NCI-H1048 (cell line): ENCODE measurements around the gene SGCG.
"Not testable (repeated sequence)": the region's sequence is repeated elsewhere in the genome, so short reads cannot be mapped to it uniquely, and the experiment has no call there.

Experiments used
- DNase-seq: peaks from one replicate; lab custom pipeline; 2025; lab: John Stamatoyannopoulos, UW

Gene SGCG

GRCh38 chr13:23180711-23181110 lies at the start of gene SGCG:
Gene SGCG, plus strand, starts transcription at chr13:23180979. Its CDS starts 22,716 bp downstream, at chr13:23203695.
- DNase-seq = no peak

GRCh38 chr13:23134542-23134941 lies 46.2 kb upstream of the SGCG start:
- DNase-seq = no peak

- no peak for DNase-seq
These were observed 40.3 kb upstream of the SGCG start for GRCh38 chr13:23140492-23140891.

GRCh38 chr13:23141964-23142363 lies 38.8 kb upstream of the SGCG start:
- DNase-seq = no peak

GRCh38 chr13:23142607-23143006 lies 38.2 kb upstream of the SGCG start:
- not testable (repeated sequence) for DNase-seq

- DNase-seq = no peak
These were observed 36.3 kb upstream of the SGCG start for GRCh38 chr13:23144431-23144830.

- no peak for DNase-seq
These were observed 34.8 kb upstream of the SGCG start for GRCh38 chr13:23146006-23146405.

- DNase-seq = no peak
These were observed 33.8 kb upstream of the SGCG start for GRCh38 chr13:23146811-23147625.

GRCh38 chr13:23147827-23148226 lies 33.0 kb upstream of the SGCG start:
- DNase-seq = no peak

- DNase-seq = no peak
These were observed 23.0 kb upstream of the SGCG start for GRCh38 chr13:23157781-23158180.

GRCh38 chr13:23159205-23159759 lies 21.5 kb upstream of the SGCG start:
- no peak for DNase-seq

- DNase-seq = no peak
These were observed 20.8 kb upstream of the SGCG start for GRCh38 chr13:23159760-23160637.

- no peak for DNase-seq
These were observed 19.9 kb upstream of the SGCG start for GRCh38 chr13:23160638-23161480.

- DNase-seq = no peak
These were observed 19.3 kb upstream of the SGCG start for GRCh38 chr13:23161481-23161825.

- DNase-seq = peak; percentile 2
These were observed 4.9 kb upstream of the SGCG start for GRCh38 chr13:23175920-23176319.

- no peak for DNase-seq
These were observed 1.4 kb downstream of the SGCG start for GRCh38 chr13:23182142-23182541.

- no peak for DNase-seq
These were observed 2.5 kb downstream of the SGCG start for GRCh38 chr13:23183292-23183691.

GRCh38 chr13:23185542-23185941 lies 4.8 kb downstream of the SGCG start:
- no peak for DNase-seq

GRCh38 chr13:23201870-23202269 lies 21.1 kb downstream of the SGCG start:
- no peak for DNase-seq

GRCh38 chr13:23202383-23202782 lies 21.6 kb downstream of the SGCG start:
- no peak for DNase-seq

- DNase-seq = no peak
These were observed 22.7 kb downstream of the SGCG start for GRCh38 chr13:23203516-23203915.

- DNase-seq = no peak
These were observed 25.0 kb downstream of the SGCG start for GRCh38 chr13:23205807-23206206.
